Mesenchymal stem cell (in vitro differentiated cells and primary cell): ENCODE results near the gene NR1H2.

Experiments
- DNase-seq: peaks from one replicate; pipeline ENCODE4 v3.0.0-alpha.2; 2013
- H2AFZ ChIP-seq: one replicate; pipeline ENCODE4 v1.6.1; 2013; ENCODE audit warnings: low read depth, mild to moderate bottlenecking, control low read depth, inconsistent platforms, low read length, moderate library complexity
- H2AK5ac ChIP-seq: 2 replicates; pipeline ENCODE4 v1.6.1; 2013; ENCODE audit warnings: low read length, moderate library complexity, mild to moderate bottlenecking, inconsistent platforms; ENCODE audit not compliant: severe bottlenecking
- H2BK120ac ChIP-seq: one replicate; pipeline ENCODE4 v1.6.1; 2013; ENCODE audit warnings: low read depth, mild to moderate bottlenecking, inconsistent platforms, low read length, moderate library complexity
- H2BK12ac ChIP-seq, 2 experiments: one replicate each; pipeline ENCODE4 v1.6.1; 2013; ENCODE audit warnings: inconsistent platforms in 2 of 2, low read length in 2 of 2, mild to moderate bottlenecking in 2 of 2, moderate library complexity in 2 of 2, control low read depth in 1 of 2
- H2BK15ac ChIP-seq: one replicate; pipeline ENCODE4 v1.6.1; 2013; ENCODE audit warnings: mild to moderate bottlenecking, low read depth, inconsistent platforms; ENCODE audit not compliant: poor library complexity, severe bottlenecking
- H2BK5ac ChIP-seq: 2 replicates; pipeline ENCODE4 v1.6.1; 2013; ENCODE audit warnings: low read depth, mild to moderate bottlenecking, low read length, control low read depth, inconsistent platforms; ENCODE audit not compliant: poor library complexity, severe bottlenecking
- H3K14ac ChIP-seq, 2 experiments: one replicate each; pipeline ENCODE4 v1.6.1; 2013; ENCODE audit warnings: inconsistent platforms in 2 of 2, low read length in 2 of 2, control low read depth in 1 of 2, mild to moderate bottlenecking in 1 of 2, moderate library complexity in 1 of 2
- H3K18ac ChIP-seq, 2 experiments: one replicate each; pipeline ENCODE4 v1.6.1; 2013; ENCODE audit warnings: inconsistent platforms in 2 of 2, low read length in 2 of 2, control low read depth in 1 of 2, low read depth in 1 of 2, mild to moderate bottlenecking in 1 of 2
- H3K23ac ChIP-seq, 2 experiments: one replicate each; pipeline ENCODE4 v1.6.1; 2013; ENCODE audit warnings: inconsistent platforms in 2 of 2, low read length in 2 of 2, mild to moderate bottlenecking in 2 of 2, moderate library complexity in 2 of 2, control low read depth in 1 of 2
- H3K27ac ChIP-seq: 2 replicates; pipeline ENCODE4 v1.5.1; 2013; ENCODE audit warnings: mild to moderate bottlenecking, moderate library complexity, low read length, control low read depth, inconsistent platforms; ENCODE audit not compliant: poor library complexity, severe bottlenecking
- H3K27me3 ChIP-seq, 2 experiments: 2 replicates each; pipeline versions ENCODE4 v1.6.1 to v1.7.0; 2013; ENCODE audit warnings: low read length in 2 of 2, mild to moderate bottlenecking in 2 of 2, moderate library complexity in 2 of 2, control low read depth in 1 of 2, inconsistent platforms in 1 of 2; ENCODE audit not compliant: control insufficient read depth in 1 of 2, insufficient read depth in 1 of 2
- H3K36me3 ChIP-seq, 2 experiments: 2 replicates each; pipeline versions ENCODE4 v1.6.1 to v1.7.0; 2013; ENCODE audit warnings: low read length in 2 of 2, control low read depth in 1 of 2, inconsistent platforms in 1 of 2, low read depth in 1 of 2, mild to moderate bottlenecking in 1 of 2; ENCODE audit not compliant: insufficient read depth in 2 of 2, control insufficient read depth in 1 of 2
- H3K4ac ChIP-seq, 2 experiments: one replicate each; pipeline ENCODE4 v1.6.1; 2013; ENCODE audit warnings: inconsistent platforms in 2 of 2, low read length in 2 of 2, mild to moderate bottlenecking in 2 of 2, moderate library complexity in 2 of 2, control low read depth in 1 of 2, low read depth in 1 of 2
- H3K4me1 ChIP-seq: 2 replicates; pipeline ENCODE4 v1.6.1; 2013; ENCODE audit warnings: low read depth, low read length, control low read depth; ENCODE audit not compliant: control insufficient read depth, insufficient read depth
- H3K4me2 ChIP-seq: 2 replicates; pipeline ENCODE4 v1.6.1; 2013; ENCODE audit warnings: low read length, mild to moderate bottlenecking, inconsistent platforms; ENCODE audit not compliant: poor library complexity, severe bottlenecking
- H3K4me3 ChIP-seq, 2 experiments: 2 replicates each; pipeline versions ENCODE4 v1.5.1 to v1.7.0; 2013; ENCODE audit warnings: low read length in 2 of 2, mild to moderate bottlenecking in 2 of 2, control low read depth in 1 of 2, low read depth in 1 of 2; ENCODE audit not compliant: insufficient read depth in 1 of 2
- H3K79me1 ChIP-seq: replicated peaks from 2 replicates; pipeline ENCODE4 v1.6.1; 2013; ENCODE audit warnings: mild to moderate bottlenecking, control low read depth, low read length, inconsistent platforms; ENCODE audit not compliant: poor library complexity, severe bottlenecking
- H3K9ac ChIP-seq: 2 replicates; pipeline ENCODE4 v1.7.0; 2013; ENCODE audit warnings: mild to moderate bottlenecking, low read length, moderate library complexity
- H3K9me3 ChIP-seq: 2 replicates; pipeline ENCODE4 v1.7.0; 2013; ENCODE audit warnings: mild to moderate bottlenecking, low read length; ENCODE audit not compliant: control insufficient read depth
- H4K8ac ChIP-seq: one replicate; pipeline ENCODE4 v1.6.1; 2013; ENCODE audit warnings: inconsistent platforms, mild to moderate bottlenecking, low read length, moderate library complexity
- H4K91ac ChIP-seq: one replicate; pipeline ENCODE4 v1.6.1; 2013; ENCODE audit warnings: mild to moderate bottlenecking, low read length, inconsistent platforms
- WGBS: methylation state at CpG from one replicate; pipeline ENCODE4 v1.1.7; 2013; ENCODE audit warnings: mixed read lengths; 5-methylcytosine and 5-hydroxymethylcytosine counted together

Gene NR1H2

GRCh38 chr19:50380751-50381151 lies 4.5 kb downstream of the NR1H2 start:
- no peak overlapping the region for H3K4me2 ChIP-seq

DNA sequence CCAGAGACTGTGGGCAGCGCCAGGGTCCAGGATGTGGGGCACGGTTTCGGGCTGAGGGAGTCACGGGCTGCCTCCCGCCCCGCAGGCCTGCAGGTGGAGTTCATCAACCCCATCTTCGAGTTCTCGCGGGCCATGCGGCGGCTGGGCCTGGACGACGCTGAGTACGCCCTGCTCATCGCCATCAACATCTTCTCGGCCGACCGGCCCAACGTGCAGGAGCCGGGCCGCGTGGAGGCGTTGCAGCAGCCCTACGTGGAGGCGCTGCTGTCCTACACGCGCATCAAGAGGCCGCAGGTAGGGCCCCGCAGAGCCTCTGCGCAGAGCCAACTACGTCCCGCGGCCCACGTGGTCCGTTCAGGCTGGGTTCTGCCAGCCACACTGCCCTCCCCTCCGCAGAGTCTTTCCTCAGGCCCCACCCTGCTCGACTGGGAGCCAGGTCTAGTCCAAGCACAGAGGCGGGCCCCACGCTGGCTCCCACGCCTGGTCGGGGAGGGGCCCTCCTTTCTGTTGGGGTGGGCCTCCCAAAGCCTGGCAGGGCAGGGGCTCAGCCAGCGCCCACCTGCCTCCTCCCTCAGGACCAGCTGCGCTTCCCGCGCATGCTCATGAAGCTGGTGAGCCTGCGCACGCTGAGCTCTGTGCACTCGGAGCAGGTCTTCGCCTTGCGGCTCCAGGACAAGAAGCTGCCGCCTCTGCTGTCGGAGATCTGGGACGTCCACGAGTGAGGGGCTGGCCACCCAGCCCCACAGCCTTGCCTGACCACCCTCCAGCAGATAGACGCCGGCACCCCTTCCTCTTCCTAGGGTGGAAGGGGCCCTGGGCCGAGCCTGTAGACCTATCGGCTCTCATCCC lies 5.8 kb downstream of the NR1H2 start:
- Histone ChIP-seq H2BK5ac (no peak overlapping the region), H3K23ac (no peak overlapping the region), H3K36me3 (peaks cover 55 to 66% of the 10 kb centered on the region in 2 experiments), H2BK15ac (no peak overlapping the region), H3K9me3 (no peaks in the 10 kb centered on the region), H4K8ac (no peak overlapping the region), H3K4me3 (no peak overlapping the region), H3K4me1 (peaks cover 7% of the 10 kb centered on the region), H4K91ac (no peak overlapping the region), H2AFZ (no peak overlapping the region), H2BK12ac (no peak overlapping the region), H3K14ac (no peak overlapping the region), H3K18ac (no peak overlapping the region), H3K9ac (no peak overlapping the region), H3K79me1 (peaks cover 39% of the 10 kb centered on the region), H2AK5ac (no peak overlapping the region), H2BK120ac (no peak overlapping the region), H3K4me2 (no peak overlapping the region), H3K27ac (no peak overlapping the region), H3K27me3 (no peaks in the 10 kb centered on the region), H3K4ac (no peak overlapping the region)
- WGBS: 98% methylated on average over 58 of the region's 58 CpGs
- no peak for DNase-seq

More at GRCh38 chr19:50380751-50381151, 4.5 kb downstream of the NR1H2 start:
- H3K18ac ChIP-seq: no peak overlapping the region
- no peak overlapping the region for H2BK120ac ChIP-seq
- H3K27ac ChIP-seq: no peak overlapping the region
- no peaks in the 10 kb centered on the region for H3K9me3 ChIP-seq
- no peak overlapping the region for H4K8ac ChIP-seq
- H2AK5ac ChIP-seq: no peak overlapping the region
- no peak overlapping the region for H3K9ac ChIP-seq
- H3K4me3 ChIP-seq: no peak overlapping the region
- H2AFZ ChIP-seq: no peak overlapping the region
- H3K36me3 ChIP-seq: peaks cover 55 to 61% of the 10 kb centered on the region in 2 experiments
- no peak overlapping the region for H2BK15ac ChIP-seq
- H3K27me3 ChIP-seq: no peaks in the 10 kb centered on the region
- H4K91ac ChIP-seq: no peak overlapping the region
- no peak overlapping the region for H3K14ac ChIP-seq
- no peak overlapping the region for H3K4ac ChIP-seq
- H2BK12ac ChIP-seq: no peak overlapping the region
- DNase-seq: no peak
- peaks cover 7% of the 10 kb centered on the region for H3K4me1 ChIP-seq
- H3K79me1 ChIP-seq: peaks cover 37% of the 10 kb centered on the region
- 96% methylated on average over 8 of the region's 8 CpGs for WGBS
- no peak overlapping the region for H3K23ac ChIP-seq
- no peak overlapping the region for H2BK5ac ChIP-seq

GRCh38 chr19:50383001-50383851 lies 7.0 kb downstream of the NR1H2 start:
- H3K27me3 ChIP-seq: no peaks in the 10 kb centered on the region
- H2BK120ac ChIP-seq: peak overlapping the region; percentile 57
- H3K14ac ChIP-seq: peak overlapping the region in 1 of 2 experiments; percentile 48
- H3K79me1 ChIP-seq: peaks cover 41% of the 10 kb centered on the region
- peaks cover 10% of the 10 kb centered on the region for H3K4me1 ChIP-seq
- H3K9me3 ChIP-seq: no peaks in the 10 kb centered on the region
- H4K8ac ChIP-seq: peak overlapping the region; percentile 54
- H2AFZ ChIP-seq: peak overlapping the region; percentile 66
- H3K27ac ChIP-seq: peak overlapping the region; percentile 71
- H2BK15ac ChIP-seq: no peak overlapping the region
- peak overlapping the region; percentile 72 to 74 for H3K18ac ChIP-seq
- H2BK5ac ChIP-seq: no peak overlapping the region
- no peak overlapping the region for H2AK5ac ChIP-seq
- DNase-seq: no peak
- peak overlapping the region; percentile 13 to 47 for H3K4ac ChIP-seq
- no peak overlapping the region for H3K23ac ChIP-seq
- H3K9ac ChIP-seq: peak overlapping the region; percentile 88
- H2BK12ac ChIP-seq: no peak overlapping the region
- WGBS: 60% methylated on average over 21 of the region's 21 CpGs
- H3K4me2 ChIP-seq: peak overlapping the region; percentile 89
- no peak overlapping the region for H4K91ac ChIP-seq
- H3K36me3 ChIP-seq: peaks cover 51 to 64% of the 10 kb centered on the region in 2 experiments
- peak overlapping the region; percentile 54 to 83 for H3K4me3 ChIP-seq
